MCF 10A (cell line): ENCODE data around the gene OR2AJ1. TPM values are rescaled to one million over a fixed set of nuclear protein-coding genes. Genes with fewer than 3 reads are reported as not detected.
A peak's percentile ranks its signal among the peaks of the same experiment; 100 is the strongest.

Source experiments
- BruUV-seq: library from RNA; stranded (reverse); fragments of 400-500 nt; replicated peaks from 2 replicates; lab custom pipeline; 2021; lab: Mats Ljungman, UMichigan
- CTCF ChIA-PET: fragments of 300-600 bp; sonication (Branson Sonifier 250); formaldehyde crosslinking; extraction: SDS; loops from one replicate; lab custom pipeline; 2021; ENCODE audit warnings: antibody characterized with exemption, inconsistent platforms; lab: Yijun Ruan, JAX
- POLR2A ChIA-PET: fragments of 300-600, 350-650 bp; sonication (Branson Sonifier 250); formaldehyde crosslinking; extraction: SDS; loops from one replicate; lab custom pipeline; 2020; ENCODE audit warnings: antibody characterized with exemption, inconsistent platforms; lab: Yijun Ruan, JAX
- DNase-seq: peaks from one replicate; pipeline ENCODE4 v3.0.0-alpha.2; 2018; ENCODE audit not compliant: unreplicated experiment
- H3K27ac Mint-ChIP-seq: one replicate; pipeline ENCODE4 v1.8.0; 2022; ENCODE audit warnings: mild to moderate bottlenecking, low read depth, mixed read lengths; ENCODE audit not compliant: unreplicated experiment
- H3K27me3 Mint-ChIP-seq: one replicate; pipeline ENCODE4 v1.8.0; 2022; ENCODE audit warnings: mixed read lengths; ENCODE audit not compliant: insufficient read depth, unreplicated experiment
- H3K36me3 Mint-ChIP-seq: one replicate; pipeline ENCODE4 v1.8.0; 2022; ENCODE audit warnings: mild to moderate bottlenecking, moderate library complexity, mixed read lengths; ENCODE audit not compliant: insufficient read depth, unreplicated experiment
- H3K4me1 Mint-ChIP-seq: one replicate; pipeline ENCODE4 v1.8.0; 2022; ENCODE audit warnings: mixed read lengths; ENCODE audit not compliant: insufficient read depth, unreplicated experiment
- H3K4me3 Mint-ChIP-seq: one replicate; pipeline ENCODE4 v1.8.0; 2022; ENCODE audit warnings: mild to moderate bottlenecking, moderate library complexity, mixed read lengths; ENCODE audit not compliant: unreplicated experiment
- H3K9me3 Mint-ChIP-seq: one replicate; pipeline ENCODE4 v1.8.0; 2022; ENCODE audit warnings: mixed read lengths; ENCODE audit not compliant: unreplicated experiment
- CTCF ChIP-seq: fragments of 200-600 bp; IDR thresholded peaks from one replicate; pipeline ENCODE4 v1.8.0; 2022; ENCODE audit warnings: antibody characterized with exemption, mild to moderate bottlenecking; ENCODE audit not compliant: unreplicated experiment
- intact Hi-C: fragments of 100-400 bp; cut with micrococcal nuclease; formaldehyde crosslinking; loops from 2 replicates; pipeline ENCODE4 v1.14.1; 2022
- total RNA-seq: library from RNA; stranded (reverse); gene quantifications from 2 replicates; pipeline ENCODE4 v1.2.3, GENCODE V29; 2022

Gene OR2AJ1
- total RNA-seq, 1 experiment from 2014 or later: not detected

GRCh38 chr1:247905910-247906503 is 18.7 kb upstream of the OR2AJ1 start:
- H3K9me3 Mint-ChIP-seq: peaks cover 14% of the 10 kb centered on the region
- TF ChIP-seq CTCF: no peak
- peaks cover 20% of the 10 kb centered on the region for H3K4me1 Mint-ChIP-seq
- H3K27ac Mint-ChIP-seq: peak overlapping the region; percentile 99
- ChIA-PET POLR2A (interaction anchor here (0.6 to 1.2 kb wide), 4 partner anchors 11 to 339 kb away, joined by 3 read pairs; no protein-coding TSS in a partner anchor), CTCF (interaction anchor here (1.0 to 1.6 kb wide), 2 partner anchors 10 to 347 kb away, joined by 3 to 5 read pairs; partner anchors contain the start of gene OR2W3)
- H3K36me3 Mint-ChIP-seq: no peaks in the 10 kb centered on the region
- no TSS peak for BruUV-seq
- no peaks in the 10 kb centered on the region for H3K27me3 Mint-ChIP-seq
- DNase-seq: no peak
- intact Hi-C loops: loop anchor here (1.0 to 2.0 kb wide), 2 partner anchors 159 to 225 kb away; no protein-coding TSS in a partner anchor
- peak overlapping the region; percentile 79 for H3K4me3 Mint-ChIP-seq

DNA sequence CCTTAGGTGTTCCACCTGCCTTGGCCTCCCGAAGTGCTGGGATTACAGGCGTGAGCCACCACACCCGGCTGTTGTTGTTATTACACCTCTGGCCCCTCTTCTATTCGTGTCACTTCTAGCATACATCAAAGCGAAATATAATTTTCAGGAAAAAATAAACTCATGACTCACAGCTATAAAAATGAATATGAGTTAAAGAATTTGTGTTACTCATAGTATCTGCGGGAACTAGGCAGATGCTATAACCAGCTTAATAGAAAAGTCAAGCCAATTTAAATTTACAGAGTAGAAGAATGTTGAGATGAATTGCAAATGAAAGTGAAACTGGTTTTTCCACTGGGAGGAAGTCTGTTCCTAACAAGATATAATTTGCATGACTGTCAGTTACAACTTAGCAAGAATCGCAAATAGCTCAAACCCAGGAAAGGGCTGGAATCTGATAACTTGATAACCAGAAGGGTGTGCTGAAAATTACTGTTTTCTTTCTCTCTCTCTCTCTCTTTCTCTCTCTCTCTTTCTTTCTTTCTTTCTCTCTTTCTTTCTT is 18.1 kb upstream of the OR2AJ1 start:
- ChIA-PET POLR2A (interaction anchor here (0.6 to 1.2 kb wide), 4 partner anchors 11 to 338 kb away, joined by 3 read pairs; no protein-coding TSS in a partner anchor), CTCF (interaction anchor here (1.0 to 1.6 kb wide), 2 partner anchors 10 to 346 kb away, joined by 3 to 5 read pairs; partner anchors contain the start of gene OR2W3)
- peak; percentile 79 for DNase-seq
- Mint-ChIP-seq H3K4me1 (peaks cover 20% of the 10 kb centered on the region), H3K4me3 (peak overlapping the region; percentile 79), H3K9me3 (peaks cover 14% of the 10 kb centered on the region), H3K27me3 (no peaks in the 10 kb centered on the region), H3K27ac (peak overlapping the region; percentile 99), H3K36me3 (no peaks in the 10 kb centered on the region)
- TF ChIP-seq CTCF: no peak
- no TSS peak for BruUV-seq
- intact Hi-C loops: loop anchor here (1.0 to 2.0 kb wide), 2 partner anchors 160 to 225 kb away; no protein-coding TSS in a partner anchor

DNA sequence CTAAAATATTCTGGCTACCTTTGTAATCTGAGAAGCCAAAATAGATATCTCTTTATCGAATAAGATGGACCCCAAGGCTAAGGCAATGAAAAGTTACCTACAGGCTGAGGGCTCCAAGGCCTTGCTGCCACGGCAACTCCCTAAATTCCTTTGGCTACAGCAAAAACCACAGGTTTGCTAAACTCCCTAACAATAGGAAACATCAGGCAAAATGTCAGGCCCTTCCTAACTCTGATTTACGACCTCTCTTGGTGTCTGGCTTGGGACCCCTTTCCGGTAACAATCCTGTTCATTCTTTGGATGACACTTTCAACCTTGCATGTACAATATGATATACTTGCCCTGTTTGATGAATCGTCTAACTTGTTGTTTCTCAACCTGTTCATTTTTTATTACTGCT is 15.9 kb upstream of the OR2AJ1 start:
- TF ChIP-seq CTCF: no peak
- intact Hi-C loops: no loop called here
- CTCF ChIA-PET: no interaction called here
- DNase-seq: no peak
- POLR2A ChIA-PET: no interaction called here
- Mint-ChIP-seq H3K4me3 (no peak overlapping the region), H3K9me3 (peaks cover 23% of the 10 kb centered on the region), H3K27ac (no peak overlapping the region), H3K36me3 (no peaks in the 10 kb centered on the region), H3K27me3 (no peaks in the 10 kb centered on the region), H3K4me1 (peaks cover 20% of the 10 kb centered on the region)
- BruUV-seq: no TSS peak

DNA sequence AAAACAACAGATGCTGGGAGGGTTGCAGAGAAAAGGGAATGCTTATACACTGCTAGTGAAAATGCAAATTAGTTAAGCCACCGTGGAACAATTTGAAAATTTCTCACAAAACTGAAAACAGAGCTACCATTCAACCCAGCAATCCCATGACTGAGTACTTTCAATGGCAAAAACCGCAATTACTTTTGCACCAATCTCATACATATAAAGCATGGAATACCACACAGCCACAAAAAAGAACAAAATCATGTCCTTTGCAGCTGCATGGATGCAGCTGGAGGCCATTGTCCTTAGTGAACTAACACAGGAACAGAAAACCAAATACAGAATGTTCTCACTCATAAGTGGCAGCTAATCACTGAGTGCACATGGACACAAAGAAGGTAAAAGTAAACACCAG is 10.9 kb upstream of the OR2AJ1 start:
- no TSS peak for BruUV-seq
- CTCF ChIA-PET: interaction anchor here (0.6 to 1.4 kb wide), 10 partner anchors 10 to 524 kb away, joined by 3 to 4 read pairs (median 3); partner anchors contain the start of gene OR2AJ1
- intact Hi-C loops: loop anchor here (1.0 kb wide), 1 partner anchor 232 kb away; no protein-coding TSS in a partner anchor

More for the DNA sequence above, 10.9 kb upstream of the OR2AJ1 start:
- no peak for DNase-seq
- POLR2A ChIA-PET: interaction anchor here (1.0 kb wide), 1 partner anchor 29 kb away, joined by 3 read pairs; no protein-coding TSS in a partner anchor
- Mint-ChIP-seq H3K36me3 (no peaks in the 10 kb centered on the region), H3K27ac (no peak overlapping the region), H3K4me1 (peaks cover 24% of the 10 kb centered on the region), H3K9me3 (peaks cover 13% of the 10 kb centered on the region), H3K27me3 (no peaks in the 10 kb centered on the region), H3K4me3 (no peak overlapping the region)
- no peak for TF ChIP-seq CTCF
